Calu3 (cell line): ENCODE measurements around the gene NDUFB7. TPM values are rescaled to one million over a fixed set of nuclear protein-coding genes. Genes with fewer than 3 reads are reported as not detected.
"Not testable (repeated sequence)": the region's sequence is repeated elsewhere in the genome, so short reads cannot be mapped to it uniquely, and the experiment has no call there.

Experiments
- BruUV-seq: library from RNA; stranded (reverse); fragments of 400-500 nt; replicated peaks from 2 replicates; lab custom pipeline; 2021; lab: Mats Ljungman, UMichigan
- CTCF ChIA-PET: fragments of 300-600 bp; sonication (Branson Sonifier 250); formaldehyde crosslinking; loops from one replicate; lab custom pipeline; 2022; ENCODE audit warnings: antibody characterized with exemption; lab: Charles Lee
- DNase-seq: peaks from one replicate; pipeline ENCODE4 v3.0.0; 2022
- H3K27ac Mint-ChIP-seq: one replicate; pipeline ENCODE4 v1.8.0; 2022; ENCODE audit warnings: mixed read lengths; ENCODE audit not compliant: unreplicated experiment
- H3K27me3 Mint-ChIP-seq: one replicate; pipeline ENCODE4 v1.8.0; 2022; ENCODE audit warnings: mixed read lengths; ENCODE audit not compliant: unreplicated experiment
- H3K36me3 Mint-ChIP-seq: one replicate; pipeline ENCODE4 v1.8.0; 2022; ENCODE audit warnings: mild to moderate bottlenecking, moderate library complexity, mixed read lengths; ENCODE audit not compliant: insufficient read depth, unreplicated experiment
- H3K4me1 Mint-ChIP-seq: one replicate; pipeline ENCODE4 v1.8.0; 2022; ENCODE audit warnings: mild to moderate bottlenecking, low read depth, mixed read lengths; ENCODE audit not compliant: unreplicated experiment
- H3K4me3 Mint-ChIP-seq: one replicate; pipeline ENCODE4 v1.8.0; 2022; ENCODE audit warnings: mild to moderate bottlenecking, low read depth, moderate library complexity, mixed read lengths; ENCODE audit not compliant: unreplicated experiment
- H3K9me3 Mint-ChIP-seq: one replicate; pipeline ENCODE4 v1.8.0; 2022; ENCODE audit warnings: low read depth, mixed read lengths; ENCODE audit not compliant: unreplicated experiment
- CTCF ChIP-seq: fragments of 200-600 bp; IDR thresholded peaks from one replicate; pipeline ENCODE4 v1.8.0; 2022; ENCODE audit warnings: antibody characterized with exemption; ENCODE audit not compliant: unreplicated experiment
- intact Hi-C: fragments of 100-400 bp; cut with micrococcal nuclease; formaldehyde crosslinking; loops from one replicate; pipeline ENCODE4 v1.10.0; 2022; ENCODE audit not compliant: unreplicated experiment
- total RNA-seq: library from RNA; stranded (reverse); gene quantifications from 2 replicates; pipeline ENCODE4 v1.2.3, GENCODE V29; 2022

The NDUFB7 gene
- total RNA-seq, 1 experiment from 2014 or later: 107 TPM

- Mint-ChIP-seq H3K36me3 (peaks cover 4% of the 10 kb centered on the region), H3K27me3 (no peaks in the 10 kb centered on the region)
- CTCF ChIA-PET: no interaction called here
Observed at GRCh38 chr19:14544977-14545715, 26.7 kb downstream of the NDUFB7 start.

GRCh38 chr19:14544047-14544446 is 27.8 kb downstream of the NDUFB7 start:
- peaks cover 4% of the 10 kb centered on the region for H3K36me3 Mint-ChIP-seq
- DNase-seq: no peak
- no peak overlapping the region for H3K4me3 Mint-ChIP-seq
- TF ChIP-seq CTCF: no peak
- H3K9me3 Mint-ChIP-seq: no peaks in the 10 kb centered on the region
- CTCF ChIA-PET: no interaction called here
- H3K27me3 Mint-ChIP-seq: no peaks in the 10 kb centered on the region
- no TSS peak for BruUV-seq
- no peaks in the 10 kb centered on the region for H3K4me1 Mint-ChIP-seq
- H3K27ac Mint-ChIP-seq: no peak overlapping the region
- intact Hi-C loops: no loop called here

More at GRCh38 chr19:14544977-14545715, 26.7 kb downstream of the NDUFB7 start:
- TF ChIP-seq CTCF: no peak
- DNase-seq: no peak
- H3K27ac Mint-ChIP-seq: no peak overlapping the region
- H3K9me3 Mint-ChIP-seq: no peaks in the 10 kb centered on the region
- H3K4me1 Mint-ChIP-seq: peaks cover 6% of the 10 kb centered on the region
- H3K4me3 Mint-ChIP-seq: no peak overlapping the region
- no TSS peak for BruUV-seq
- intact Hi-C loops: no loop called here

- BruUV-seq: no TSS peak
- CTCF ChIA-PET: interaction anchor here (0.7 kb wide), 2 partner anchors 37 to 661 kb away, joined by 3 to 4 read pairs; no protein-coding TSS in a partner anchor
- Mint-ChIP-seq H3K9me3 (no peaks in the 10 kb centered on the region), H3K27ac (no peak overlapping the region), H3K27me3 (no peaks in the 10 kb centered on the region), H3K4me3 (no peak overlapping the region), H3K36me3 (no peaks in the 10 kb centered on the region), H3K4me1 (no peaks in the 10 kb centered on the region)
- TF ChIP-seq CTCF: no peak
- intact Hi-C loops: no loop called here
- no peak for DNase-seq
Observed at GRCh38 chr19:14542711-14543328, 29.0 kb downstream of the NDUFB7 start.

GRCh38 chr19:14541979-14542378 is 29.9 kb downstream of the NDUFB7 start:
- H3K4me1 Mint-ChIP-seq, BruUV-seq, H3K4me3 Mint-ChIP-seq, H3K27ac Mint-ChIP-seq, intact Hi-C loops, H3K36me3 Mint-ChIP-seq, CTCF ChIA-PET, H3K9me3 Mint-ChIP-seq, DNase-seq, H3K27me3 Mint-ChIP-seq: not testable (repeated sequence)
